ENCODE data around the gene PHRF1.

The PHRF1 gene

GRCh38 chr11:559020-559620 lies 17.1 kb upstream of the PHRF1 start:
- DNase-seq, result no peak

- DNase-seq, result no peak
Measured at GRCh38 chr11:559712-560304, 16.5 kb upstream of the PHRF1 start.

- peak; percentile 94 for DNase-seq
Measured at GRCh38 chr11:560305-561147, 15.7 kb upstream of the PHRF1 start, which contains the start of the genes LMNTD2 and RASSF7. TSS of gene LMNTD2 (minus strand) at chr11:560738. CDS start at chr11:560716, 22 bp downstream. TSS of gene RASSF7 (plus strand) at chr11:560970. CDS start at chr11:561769, 799 bp downstream.

- DNase-seq, result peak; percentile 50
Measured at GRCh38 chr11:561148-562003, 14.9 kb upstream of the PHRF1 start.

- DNase-seq, result no peak
Measured at GRCh38 chr11:562046-562645, 14.1 kb upstream of the PHRF1 start.

GRCh38 chr11:563066-563811 lies 13.0 kb upstream of the PHRF1 start:
- DNase-seq, result no peak

GRCh38 chr11:563812-564578 lies 12.3 kb upstream of the PHRF1 start:
- no peak for DNase-seq

- no peak for DNase-seq
Measured at GRCh38 chr11:565921-566509, 10.3 kb upstream of the PHRF1 start.

- DNase-seq, result no peak
Measured at GRCh38 chr11:567011-567628, 9.2 kb upstream of the PHRF1 start.

- DNase-seq, result no peak
Measured at GRCh38 chr11:567629-568292, 8.5 kb upstream of the PHRF1 start.

GRCh38 chr11:568306-569157 lies 7.7 kb upstream of the PHRF1 start:
- peak; percentile 97 for DNase-seq

GRCh38 chr11:569158-569885 lies 6.9 kb upstream of the PHRF1 start:
- no peak for DNase-seq

GRCh38 chr11:571802-572185 lies 4.5 kb upstream of the PHRF1 start:
- no peak for DNase-seq

- DNase-seq, result no peak
Measured at GRCh38 chr11:573146-573759, 3.0 kb upstream of the PHRF1 start.

GRCh38 chr11:574031-574570 lies 2.2 kb upstream of the PHRF1 start:
- DNase-seq, result peak; percentile 64

- DNase-seq, result no peak
Measured at GRCh38 chr11:574632-575312, 1.5 kb upstream of the PHRF1 start.
